Neural crest cell (in vitro differentiated cells): ENCODE results near the gene DIS3L. TPM values are rescaled to one million over a fixed set of nuclear protein-coding genes. Genes with fewer than 3 reads are reported as not detected.

ENCODE experiments used
- total RNA-seq: library from RNA; stranded (reverse); gene quantifications from 2 replicates; pipeline ENCODE4 v1.2.1, GENCODE V29; 2021

DIS3L gene
- total RNA-seq, 1 donor from 2014 or later = 56.3 TPM

Other genes with a start within 250 kb of the DIS3L start
- 0.49 and 1.0 TPM in 2 replicates for gene MEGF11, start 39.8 kb upstream of the DIS3L start, total RNA-seq
- gene TIPIN, start 63.1 kb downstream of the DIS3L start, total RNA-seq = 23.4 and 23.7 TPM in 2 replicates
- gene MAP2K1, start 93.3 kb downstream of the DIS3L start, total RNA-seq = 43.3 and 43.4 TPM in 2 replicates
- 22.9 and 23.3 TPM in 2 replicates for gene SNAPC5, start 204.2 kb downstream of the DIS3L start, total RNA-seq
- 3,194 and 3,277 TPM in 2 replicates for gene RPL4, start 211.3 kb downstream of the DIS3L start, total RNA-seq
- gene ZWILCH, start 211.8 kb downstream of the DIS3L start, total RNA-seq = 30.9 and 32.1 TPM in 2 replicates